Fibroblast of lung (primary cell): ENCODE measurements around the gene WEE1.

Experiments
- CTCF ChIP-seq, 2 donors: IDR thresholded peaks in 1 of 2; conservative IDR thresholded peaks in 1 of 2; 1 replicate in 1 of 2; 2 replicates in 1 of 2; pipeline ENCODE4 v1.5.1; 2011 to 2012; ENCODE audit warnings: low read length in 2 of 2, control low read depth in 1 of 2, inconsistent platforms in 1 of 2, low read depth in 1 of 2, mild to moderate bottlenecking in 1 of 2
- EZH2 ChIP-seq: IDR thresholded peaks from 2 replicates; pipeline ENCODE4 v1.5.1; 2012; ENCODE audit warnings: low read length, control low read depth, mild to moderate bottlenecking; ENCODE audit errors: missing control alignments

GRCh38 chr11:9577556-9577955 is 4.1 kb downstream of the WEE1 start:
- TF ChIP-seq CTCF (conservative IDR thresholded peaks at IDR 0.05 in 1 of 2, IDR thresholded peaks at IDR 0.05 in 1 of 2; ENCODE audit: low read depth in 1 of 2, low read length in 2 of 2): no peak
- no peak for TF ChIP-seq EZH2
